ENCODE measurements around the gene NUP62CL.

Gene NUP62CL

DNA sequence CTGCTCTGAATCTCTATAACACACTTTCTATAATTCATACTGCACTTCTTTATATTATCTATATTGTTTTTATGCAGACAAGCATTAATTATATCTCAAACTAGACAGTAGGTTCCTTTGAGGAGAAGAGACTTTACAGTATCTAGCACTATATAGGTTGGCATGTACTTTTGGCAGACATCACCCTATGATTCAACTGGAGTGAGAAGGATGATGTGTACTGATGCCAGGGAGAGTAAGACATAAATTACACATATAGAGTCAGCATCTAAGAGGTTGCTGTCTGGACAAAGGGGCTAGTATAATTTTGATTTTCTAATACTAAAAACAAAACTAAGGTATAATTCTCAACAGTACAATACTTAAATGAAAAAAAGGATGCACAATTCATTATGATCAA is 82.5 kb downstream of the NUP62CL start:
- no peak overlapping the region for H3K4me3 ChIP-seq (ENCODE audit: low read length)

GRCh38 chrX:107119283-107119682 is 87.0 kb downstream of the NUP62CL start:
- H3K4me1 ChIP-seq (ENCODE audit: control insufficient read depth, insufficient read depth, low read length): no peaks in the 10 kb centered on the region
- peak overlapping the region; percentile 31 for H3K4me3 ChIP-seq (ENCODE audit: low read length)
- H3K9me3 ChIP-seq (ENCODE audit: control insufficient read depth, low read length): no peaks in the 10 kb centered on the region
- H3K36me3 ChIP-seq (ENCODE audit: control insufficient read depth, insufficient read depth, low read length): no peaks in the 10 kb centered on the region
- no peak overlapping the region for H3K9ac ChIP-seq (ENCODE audit: low read length)
- no peaks in the 10 kb centered on the region for H3K27me3 ChIP-seq (ENCODE audit: control insufficient read depth, insufficient read depth, low read length)

More for the DNA sequence above, 82.5 kb downstream of the NUP62CL start:
- H3K9me3 ChIP-seq (ENCODE audit: control insufficient read depth, low read length): no peaks in the 10 kb centered on the region
- no peaks in the 10 kb centered on the region for H3K27me3 ChIP-seq (ENCODE audit: control insufficient read depth, insufficient read depth, low read length)
- no peak overlapping the region for H3K9ac ChIP-seq (ENCODE audit: low read length)
- no peaks in the 10 kb centered on the region for H3K4me1 ChIP-seq (ENCODE audit: control insufficient read depth, insufficient read depth, low read length)
- no peaks in the 10 kb centered on the region for H3K36me3 ChIP-seq (ENCODE audit: control insufficient read depth, insufficient read depth, low read length)

GRCh38 chrX:107118322-107119147 is 87.7 kb downstream of the NUP62CL start, which contains the start of gene RBM41:
Gene RBM41, minus strand, starts transcription at chrX:107118822. Its CDS starts 49 bp downstream, at chrX:107118773.
- no peaks in the 10 kb centered on the region for H3K27me3 ChIP-seq (ENCODE audit: control insufficient read depth, insufficient read depth, low read length)

DNA sequence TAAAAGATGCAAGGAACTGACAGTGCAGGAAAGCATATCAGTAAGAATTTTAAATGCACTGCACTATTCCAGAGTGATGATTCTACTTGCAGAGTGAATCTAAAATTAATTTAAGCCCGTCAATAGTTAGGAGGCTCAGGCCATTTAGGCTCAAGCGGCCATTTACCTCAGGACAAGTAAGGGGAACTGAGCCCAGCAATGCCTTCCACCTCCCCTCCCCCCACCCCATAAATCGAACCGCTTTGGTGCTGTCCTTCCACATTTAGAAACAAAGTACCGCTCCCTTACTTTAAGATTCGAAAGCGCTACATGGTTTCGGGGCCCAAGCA is 88.3 kb downstream of the NUP62CL start:
- H3K27me3 ChIP-seq (ENCODE audit: control insufficient read depth, insufficient read depth, low read length): no peaks in the 10 kb centered on the region
- H3K4me1 ChIP-seq (ENCODE audit: control insufficient read depth, insufficient read depth, low read length): no peaks in the 10 kb centered on the region
- no peaks in the 10 kb centered on the region for H3K36me3 ChIP-seq (ENCODE audit: control insufficient read depth, insufficient read depth, low read length)
- H3K4me3 ChIP-seq (ENCODE audit: low read length): peak overlapping the region; percentile 56
- no peaks in the 10 kb centered on the region for H3K9me3 ChIP-seq (ENCODE audit: control insufficient read depth, low read length)
- H3K9ac ChIP-seq (ENCODE audit: low read length): peak overlapping the region; percentile 77

More at GRCh38 chrX:107118322-107119147, 87.7 kb downstream of the NUP62CL start, which contains the start of gene RBM41:
- H3K9ac ChIP-seq (ENCODE audit: low read length): peak within 1 kb of the TSS; percentile 77
- H3K36me3 ChIP-seq (ENCODE audit: control insufficient read depth, insufficient read depth, low read length): no peaks in the 10 kb centered on the region
- H3K4me1 ChIP-seq (ENCODE audit: control insufficient read depth, insufficient read depth, low read length): no peaks in the 10 kb centered on the region
- H3K9me3 ChIP-seq (ENCODE audit: control insufficient read depth, low read length): no peaks in the 10 kb centered on the region
- peak within 1 kb of the TSS; percentile 56 for H3K4me3 ChIP-seq (ENCODE audit: low read length)

GRCh38 chrX:107107459-107107858 is 98.8 kb downstream of the NUP62CL start:
- Histone ChIP-seq H3K9ac (ENCODE audit: low read length) (no peak overlapping the region), H3K4me3 (ENCODE audit: low read length) (no peak overlapping the region), H3K9me3 (ENCODE audit: control insufficient read depth, low read length) (no peaks in the 10 kb centered on the region), H3K36me3 (ENCODE audit: control insufficient read depth, insufficient read depth, low read length) (no peaks in the 10 kb centered on the region), H3K27me3 (ENCODE audit: control insufficient read depth, insufficient read depth, low read length) (no peaks in the 10 kb centered on the region), H3K4me1 (ENCODE audit: control insufficient read depth, insufficient read depth, low read length) (no peaks in the 10 kb centered on the region)

DNA sequence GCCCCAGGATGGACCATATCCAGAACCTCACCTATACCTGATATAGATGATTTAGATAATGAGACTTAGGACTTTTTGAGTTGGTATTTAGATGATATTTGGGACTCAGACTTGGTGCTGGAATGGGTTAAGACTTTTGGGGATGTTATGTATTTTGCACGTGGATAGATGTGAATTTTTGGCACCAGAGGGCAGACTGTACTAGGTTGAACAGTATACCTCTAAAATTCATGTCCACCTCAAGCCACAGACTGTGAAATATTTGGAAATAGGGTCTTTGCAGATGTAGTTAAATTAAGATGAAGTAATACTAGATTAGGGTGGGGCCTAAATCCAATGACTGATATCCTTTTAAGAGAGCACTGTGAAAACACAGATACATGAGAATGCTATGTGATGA is 103.3 kb downstream of the NUP62CL start:
- Histone ChIP-seq H3K9ac (ENCODE audit: low read length) (no peak overlapping the region), H3K4me1 (ENCODE audit: control insufficient read depth, insufficient read depth, low read length) (no peaks in the 10 kb centered on the region), H3K36me3 (ENCODE audit: control insufficient read depth, insufficient read depth, low read length) (no peaks in the 10 kb centered on the region), H3K9me3 (ENCODE audit: control insufficient read depth, low read length) (no peaks in the 10 kb centered on the region), H3K4me3 (ENCODE audit: low read length) (no peak overlapping the region), H3K27me3 (ENCODE audit: control insufficient read depth, insufficient read depth, low read length) (no peaks in the 10 kb centered on the region)

DNA sequence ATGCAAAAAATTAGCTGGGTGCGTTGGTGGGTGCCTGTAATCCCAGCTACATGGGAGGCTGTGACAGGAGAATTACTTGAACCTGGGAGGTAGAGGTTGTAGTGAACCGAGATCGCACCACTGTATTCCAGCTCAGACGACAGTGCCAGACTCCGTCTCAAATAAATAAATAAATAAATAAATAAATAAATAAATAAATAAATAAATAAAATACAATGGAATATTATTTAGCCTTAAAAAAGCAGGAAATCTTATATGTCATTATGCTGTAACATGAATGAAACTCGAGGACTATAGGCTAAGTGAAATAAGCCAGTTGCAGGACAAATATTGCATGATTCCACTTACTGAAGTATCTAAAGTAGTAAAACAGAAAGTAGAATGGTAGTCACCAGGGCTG is 130.1 kb downstream of the NUP62CL start:
- H3K36me3 ChIP-seq (ENCODE audit: control insufficient read depth, insufficient read depth, low read length): no peaks in the 10 kb centered on the region
- no peak overlapping the region for H3K4me3 ChIP-seq (ENCODE audit: low read length)
- no peaks in the 10 kb centered on the region for H3K27me3 ChIP-seq (ENCODE audit: control insufficient read depth, insufficient read depth, low read length)
- no peaks in the 10 kb centered on the region for H3K9me3 ChIP-seq (ENCODE audit: control insufficient read depth, low read length)
- no peak overlapping the region for H3K9ac ChIP-seq (ENCODE audit: low read length)
- H3K4me1 ChIP-seq (ENCODE audit: control insufficient read depth, insufficient read depth, low read length): no peaks in the 10 kb centered on the region
